LNCAP (cell line): Measurements from ENCODE around the gene PTDSS2.

ENCODE experiments used
- CTCF ChIP-seq: fragments of 450-650 bp; IDR thresholded peaks from 2 replicates; pipeline ENCODE4 v1.5.1; 2017; ENCODE audit warnings: mild to moderate bottlenecking

PTDSS2 gene

GRCh38 chr11:502288-503178, 52.5 kb downstream of the PTDSS2 start:
- TF ChIP-seq CTCF, result no peak

GRCh38 chr11:503179-503981, 53.3 kb downstream of the PTDSS2 start:
- TF ChIP-seq CTCF, result no peak

GRCh38 chr11:504053-504993, 54.2 kb downstream of the PTDSS2 start:
- TF ChIP-seq CTCF, result no peak

GRCh38 chr11:504994-505344, 54.9 kb downstream of the PTDSS2 start:
- no peak for TF ChIP-seq CTCF

- TF ChIP-seq CTCF, result no peak
Measured at GRCh38 chr11:506238-506994, 56.3 kb downstream of the PTDSS2 start.

GRCh38 chr11:506995-507726, 57.1 kb downstream of the PTDSS2 start, which contains the start of gene RNH1:
TSS of gene RNH1 (minus strand) at chr11:507242. CDS start at chr11:502162, 5,080 bp downstream.
- TF ChIP-seq CTCF, result no peak
